ENCODE measurements around the gene PACRG. TPM values are rescaled to one million over a fixed set of nuclear protein-coding genes. Genes with fewer than 3 reads are reported as not detected.

The PACRG gene
- polyA plus RNA-seq, 3 donors = not detected

GRCh38 chr6:163237110-163237509 lies 509.3 kb downstream of the PACRG start:
- no CpG with 5 or more reads among the region's 2 CpGs for WGBS (ENCODE audit: insufficient coverage)
- Mint-ChIP-seq H3K4me3 (no peak overlapping the region), H3K36me3 (no peaks in the 10 kb centered on the region)

DNA sequence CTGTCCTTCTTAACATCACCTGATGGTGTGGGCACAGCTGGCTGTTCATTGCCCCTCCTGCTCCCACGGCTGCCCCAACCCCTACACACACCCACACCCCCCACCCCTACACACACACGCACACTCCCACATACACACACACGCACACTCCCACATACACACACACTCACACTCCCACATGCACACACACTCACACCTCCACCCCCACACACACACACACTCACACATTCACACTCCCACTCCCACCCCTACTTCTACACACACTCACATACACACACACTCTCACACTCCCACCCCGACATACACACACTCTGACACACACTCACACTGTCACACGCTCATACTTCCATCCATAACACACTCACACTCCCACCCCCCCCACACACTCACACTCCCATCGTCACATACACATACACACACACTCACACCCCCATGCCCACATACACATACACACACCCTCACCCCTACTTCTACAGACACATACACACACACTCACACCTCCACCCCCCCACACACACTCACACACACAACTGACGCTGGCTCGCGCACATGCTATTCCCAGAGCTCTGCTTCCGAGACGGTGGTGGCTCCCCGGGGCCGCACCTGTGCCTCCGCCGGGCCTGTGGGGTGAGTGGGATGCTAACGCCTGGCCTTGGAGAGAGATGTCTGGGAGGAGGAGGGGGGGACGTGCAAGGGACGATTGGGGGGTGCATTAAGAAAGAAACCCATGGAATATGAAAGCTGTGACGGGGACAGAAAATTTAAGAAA lies 512.0 kb downstream of the PACRG start:
- no peak overlapping the region for H3K27ac Mint-ChIP-seq
- no peak for DNase-seq
- H3K4me1 Mint-ChIP-seq = peaks cover 4% of the 10 kb centered on the region
- no peak for TF ChIP-seq CTCF (IDR thresholded peaks at IDR 0.05)
- Histone ChIP-seq H3K4me1 (ENCODE audit: control insufficient read depth in 1 of 2, insufficient read depth in 2 of 2, low read length in 2 of 2) (no peaks in the 10 kb centered on the region), H3K27ac (ENCODE audit: low read depth in 1 of 2, low read length in 2 of 2) (no peak overlapping the region), H3K9ac (ENCODE audit: insufficient read depth, low read length, poor library complexity, severe bottlenecking) (no peak overlapping the region), H3K4me2 (replicated peaks; ENCODE audit: extremely low read depth, low read length, poor library complexity, severe bottlenecking) (no peak overlapping the region), H3K36me3 (replicated peaks in 1 of 2; ENCODE audit: control insufficient read depth in 1 of 2, insufficient read depth in 2 of 2, low read length in 2 of 2) (no peaks in the 10 kb centered on the region), H3K27me3 (ENCODE audit: control insufficient read depth in 2 of 2, insufficient read depth in 2 of 2, low read length in 2 of 2) (no peaks in the 10 kb centered on the region), H2AFZ (ENCODE audit: insufficient read depth, low read depth, low read length, poor library complexity, severe bottlenecking) (no peak overlapping the region), H4K20me1 (ENCODE audit: insufficient read depth, low read length) (no peaks in the 10 kb centered on the region), H3K9me3 (replicated peaks in 1 of 2; ENCODE audit: control insufficient read depth in 1 of 2, insufficient read depth in 1 of 2, low read length in 2 of 2) (no peaks in the 10 kb centered on the region), H3K79me2 (ENCODE audit: insufficient read depth, low read length) (no peaks in the 10 kb centered on the region), H3K4me3 (replicated peaks in 1 of 3; ENCODE audit: low read depth in 2 of 3, low read length in 3 of 3) (no peak overlapping the region)
- intact Hi-C loops (cut with micrococcal nuclease) = no loop called here
- no peak overlapping the region for H3K4me3 Mint-ChIP-seq
- H3K36me3 Mint-ChIP-seq = no peaks in the 10 kb centered on the region
- WGBS (ENCODE audit: insufficient coverage) = 84% methylated on average over 12 of the region's 19 CpGs
- peaks cover 0 to 2% (median 0%) of the 10 kb centered on the region in 7 donors for H3K9me3 Mint-ChIP-seq
- H3K27me3 Mint-ChIP-seq (ENCODE audit: low read depth in 3 of 3) = peaks cover 0 to 4% (median 2%) of the 10 kb centered on the region in 3 donors

More at GRCh38 chr6:163237110-163237509, 509.3 kb downstream of the PACRG start:
- no peaks in the 10 kb centered on the region for H4K20me1 ChIP-seq (ENCODE audit: insufficient read depth, low read length)
- H3K9me3 ChIP-seq (replicated peaks in 1 of 2; ENCODE audit: control insufficient read depth in 1 of 2, insufficient read depth in 1 of 2, low read length in 2 of 2) = no peaks in the 10 kb centered on the region
- H3K4me3 ChIP-seq (replicated peaks in 1 of 3; ENCODE audit: low read depth in 2 of 3, low read length in 3 of 3) = no peak overlapping the region
- intact Hi-C loops (cut with micrococcal nuclease) = no loop called here
- no peak overlapping the region for H2AFZ ChIP-seq (ENCODE audit: insufficient read depth, low read depth, low read length, poor library complexity, severe bottlenecking)
- Mint-ChIP-seq H3K27ac (no peak overlapping the region), H3K9me3 (peaks cover 0 to 2% (median 0%) of the 10 kb centered on the region in 7 donors), H3K27me3 (ENCODE audit: low read depth in 3 of 3) (peaks cover 0 to 4% (median 2%) of the 10 kb centered on the region in 3 donors), H3K4me1 (peaks cover 4% of the 10 kb centered on the region)
- no peak for TF ChIP-seq CTCF (IDR thresholded peaks at IDR 0.05)
- no peaks in the 10 kb centered on the region for H3K79me2 ChIP-seq (ENCODE audit: insufficient read depth, low read length)
- no peaks in the 10 kb centered on the region for H3K4me1 ChIP-seq (ENCODE audit: control insufficient read depth in 1 of 2, insufficient read depth in 2 of 2, low read length in 2 of 2)
- no peak overlapping the region for H3K4me2 ChIP-seq (replicated peaks; ENCODE audit: extremely low read depth, low read length, poor library complexity, severe bottlenecking)
- no peak overlapping the region for H3K9ac ChIP-seq (ENCODE audit: insufficient read depth, low read length, poor library complexity, severe bottlenecking)
- no peaks in the 10 kb centered on the region for H3K36me3 ChIP-seq (replicated peaks in 1 of 2; ENCODE audit: control insufficient read depth in 1 of 2, insufficient read depth in 2 of 2, low read length in 2 of 2)
- no peak overlapping the region for H3K27ac ChIP-seq (ENCODE audit: low read depth in 1 of 2, low read length in 2 of 2)
- no peaks in the 10 kb centered on the region for H3K27me3 ChIP-seq (ENCODE audit: control insufficient read depth in 2 of 2, insufficient read depth in 2 of 2, low read length in 2 of 2)
- DNase-seq = no peak
